IMR-90 (cell line): ENCODE data around the gene CAPN10. TPM values are rescaled to one million over a fixed set of nuclear protein-coding genes. Genes with fewer than 3 reads are reported as not detected.

Source experiments
- ATAC-seq: fragments of 200-7000 bp; cut with Tn5 transposase; 2 replicates; pipeline ENCODE4 v1.9.1; 2020; ENCODE audit warnings: low read depth, mild to moderate bottlenecking, moderate library complexity
- BruUV-seq: library from RNA; stranded (reverse); fragments of 400-500 nt; replicated peaks from 2 replicates; lab custom pipeline; 2021; lab: Mats Ljungman, UMichigan
- CTCF ChIA-PET: fragments of 300-600 bp; formaldehyde crosslinking; extraction: SDS; loops from one replicate; lab custom pipeline; 2021; ENCODE audit warnings: antibody characterized with exemption; lab: Yijun Ruan, JAX
- POLR2A ChIA-PET: fragments of 300-600 bp; sonication (Branson Sonifier 250); formaldehyde crosslinking; loops from one replicate; lab custom pipeline; 2022; ENCODE audit warnings: antibody characterized with exemption; ENCODE audit not compliant: unreplicated experiment; lab: Charles Lee
- DNase-seq: peaks from one replicate; pipeline ENCODE4 v3.0.0; 2013
- H2AFZ ChIP-seq: replicated peaks from 2 replicates; pipeline ENCODE3; 2013; ENCODE audit warnings: low read length, mild to moderate bottlenecking; ENCODE audit not compliant: poor library complexity
- H2AK5ac ChIP-seq: 2 replicates; pipeline ENCODE4 v1.6.1; 2013; ENCODE audit warnings: low read depth, low read length, inconsistent platforms
- H2AK9ac ChIP-seq: replicated peaks from 2 replicates; pipeline ENCODE3; 2013; ENCODE audit warnings: mild to moderate bottlenecking, low read depth, low read length, moderate library complexity; ENCODE audit not compliant: poor library complexity
- H2BK120ac ChIP-seq: 2 replicates; pipeline ENCODE4 v1.6.1; 2013; ENCODE audit warnings: low read depth, low read length, inconsistent platforms
- H2BK15ac ChIP-seq: 3 replicates; pipeline ENCODE4 v1.6.1; 2013; ENCODE audit warnings: low read depth, low read length, inconsistent platforms
- H2BK20ac ChIP-seq: 2 replicates; pipeline ENCODE4 v1.6.1; 2013; ENCODE audit warnings: low read depth, mild to moderate bottlenecking, inconsistent platforms, low read length, moderate library complexity
- H2BK5ac ChIP-seq: 2 replicates; pipeline ENCODE4 v1.6.1; 2013; ENCODE audit warnings: mild to moderate bottlenecking, low read depth, low read length, inconsistent platforms; ENCODE audit not compliant: poor library complexity, severe bottlenecking
- H3K14ac ChIP-seq: replicated peaks from 2 replicates; pipeline ENCODE4 v1.6.1; 2013; ENCODE audit warnings: low read depth, low read length, inconsistent platforms
- H3K18ac ChIP-seq: 2 replicates; pipeline ENCODE4 v1.6.1; 2013; ENCODE audit warnings: low read depth, low read length, control low read depth
- H3K23ac ChIP-seq: 2 replicates; pipeline ENCODE4 v1.6.1; 2013; ENCODE audit warnings: low read depth, low read length, inconsistent platforms
- H3K27ac ChIP-seq: 2 replicates; pipeline ENCODE4 v1.5.1; 2013; ENCODE audit warnings: mild to moderate bottlenecking, control low read depth, low read length; ENCODE audit not compliant: insufficient read depth
- H3K27me3 ChIP-seq: 2 replicates; pipeline ENCODE4 v1.6.1; 2013; ENCODE audit warnings: low read length; ENCODE audit not compliant: control insufficient read depth, insufficient read depth
- H3K36me3 ChIP-seq: 2 replicates; pipeline ENCODE4 v1.6.1; 2013; ENCODE audit warnings: low read length, mixed read lengths; ENCODE audit not compliant: control insufficient read depth, insufficient read depth
- H3K4ac ChIP-seq: 2 replicates; pipeline ENCODE4 v1.6.1; 2013; ENCODE audit warnings: low read depth, low read length, inconsistent platforms
- H3K4me1 ChIP-seq: 2 replicates; pipeline ENCODE4 v1.6.1; 2013; ENCODE audit warnings: low read length, mixed read lengths; ENCODE audit not compliant: control insufficient read depth, insufficient read depth
- H3K4me2 ChIP-seq: 2 replicates; pipeline ENCODE4 v1.6.1; 2013; ENCODE audit warnings: low read depth, mild to moderate bottlenecking, control low read depth, low read length, moderate library complexity
- H3K4me3 ChIP-seq: 2 replicates; pipeline ENCODE4 v1.5.1; 2013; ENCODE audit warnings: low read depth, mild to moderate bottlenecking, control low read depth, low read length, moderate library complexity; ENCODE audit not compliant: insufficient read depth
- H3K56ac ChIP-seq: 2 replicates; pipeline ENCODE4 v1.6.1; 2013; ENCODE audit warnings: low read length, inconsistent platforms; ENCODE audit not compliant: insufficient read depth; ENCODE audit errors: extremely low read depth
- H3K79me1 ChIP-seq, 2 experiments: 2 replicates each; pipeline ENCODE4 v1.6.1; 2013; ENCODE audit warnings: low read length in 2 of 2, inconsistent platforms in 1 of 2, low read depth in 1 of 2
- H3K9ac ChIP-seq: 2 replicates; pipeline ENCODE4 v1.6.1; 2013; ENCODE audit warnings: low read depth, low read length, control low read depth
- H3K9me1 ChIP-seq: 2 replicates; pipeline ENCODE4 v1.6.1; 2013; ENCODE audit warnings: low read length, inconsistent platforms; ENCODE audit not compliant: insufficient read depth
- H3K9me3 ChIP-seq: 2 replicates; pipeline ENCODE4 v1.6.1; 2013; ENCODE audit warnings: low read length; ENCODE audit not compliant: control insufficient read depth, insufficient read depth
- H4K20me1 ChIP-seq: 2 replicates; pipeline ENCODE4 v1.6.1; 2013; ENCODE audit warnings: low read length, inconsistent platforms; ENCODE audit not compliant: insufficient read depth
- H4K5ac ChIP-seq: 2 replicates; pipeline ENCODE4 v1.6.1; 2013; ENCODE audit warnings: mild to moderate bottlenecking, low read depth, low read length, control low read depth
- H4K8ac ChIP-seq, 2 experiments: 2 replicates each; pipeline ENCODE4 v1.6.1; 2013; ENCODE audit warnings: low read depth in 2 of 2, low read length in 2 of 2, control low read depth in 1 of 2, inconsistent platforms in 1 of 2
- H4K91ac ChIP-seq: 2 replicates; pipeline ENCODE4 v1.6.1; 2013; ENCODE audit warnings: low read depth, low read length, inconsistent platforms; ENCODE audit not compliant: insufficient read depth
- BHLHE40 ChIP-seq: fragments of 150-350 bp; IDR thresholded peaks from 2 replicates; pipeline ENCODE4 v1.6.1; 2016; ENCODE audit warnings: mild to moderate bottlenecking, low read depth, low read length
- CEBPB ChIP-seq: IDR thresholded peaks from 2 replicates; pipeline ENCODE4 v1.6.1; 2012; ENCODE audit warnings: low read depth, low read length, improper control_type of control experiment
- CTCF ChIP-seq: conservative IDR thresholded peaks from 2 replicates; pipeline ENCODE4 v1.5.1; 2012; ENCODE audit warnings: mild to moderate bottlenecking, low read depth, low read length, improper control_type of control experiment
- FOS ChIP-seq: fragments of 150-350 bp; IDR thresholded peaks from 2 replicates; pipeline ENCODE4 v1.6.1; 2016; ENCODE audit warnings: low read depth, low read length
- MAFK ChIP-seq: IDR thresholded peaks from 2 replicates; pipeline ENCODE4 v1.6.1; 2012; ENCODE audit warnings: low read depth, low read length, improper control_type of control experiment
- MAZ ChIP-seq: IDR thresholded peaks from 2 replicates; pipeline ENCODE4 v1.6.1; 2012; ENCODE audit warnings: low read depth, mild to moderate bottlenecking, low read length, improper control_type of control experiment, moderate library complexity, borderline replicate concordance
- MXI1 ChIP-seq: IDR thresholded peaks from 2 replicates; pipeline ENCODE4 v1.6.1; 2012; ENCODE audit warnings: low read depth, mild to moderate bottlenecking, low read length, moderate library complexity, borderline replicate concordance
- NFE2L2 ChIP-seq: fragments of 150-350 bp; IDR thresholded peaks from 2 replicates; pipeline ENCODE4 v1.6.1; 2016; ENCODE audit warnings: low read depth, mild to moderate bottlenecking, low read length
- RAD21 ChIP-seq: IDR thresholded peaks from 2 replicates; pipeline ENCODE4 v1.6.1; 2012; ENCODE audit warnings: low read length, improper control_type of control experiment
- RCOR1 ChIP-seq: IDR thresholded peaks from 2 replicates; pipeline ENCODE4 v1.6.1; 2012; ENCODE audit warnings: mild to moderate bottlenecking, low read length, improper control_type of control experiment; ENCODE audit not compliant: insufficient replicate concordance
- RFX5 ChIP-seq: IDR thresholded peaks from 2 replicates; pipeline ENCODE4 v1.8.0; 2012; ENCODE audit warnings: low read depth, mild to moderate bottlenecking, low read length, moderate library complexity
- WGBS, 2 experiments: methylation state at CpG; one replicate each; pipeline versions ENCODE4 v1.1.5 to v1.1.7; 2013; ENCODE audit warnings: missing lambda C conversion rate in 2 of 2; ENCODE audit not compliant: insufficient read length in 1 of 2; ENCODE audit errors: extremely low coverage in 2 of 2; 5-methylcytosine and 5-hydroxymethylcytosine counted together
- dilution Hi-C: fragments of 300-500 bp; cut with HindIII; formaldehyde crosslinking; loops from one replicate; pipeline ENCODE4 v1.14.3; 2018; ENCODE audit warnings: low sequenced_read_pairs; ENCODE audit not compliant: unreplicated experiment
- in situ Hi-C: fragments of 300-500 bp; cut with MboI; formaldehyde crosslinking; loops from 3 replicates; pipeline ENCODE4 v1.14.3; 2019; ENCODE audit warnings: low sequenced_read_pairs, inconsistent platforms, mixed read lengths
- intact Hi-C: fragments of 100-400 bp; cut with micrococcal nuclease; formaldehyde crosslinking; loops from 2 replicates; pipeline ENCODE4 v1.10.0; 2022
- polyA plus RNA-seq, 3 experiments: library from polyadenylated mRNA; depleted of rRNA; stranded (reverse); fragments of >200 nt; gene quantifications; 2 replicates each; pipeline ENCODE4 v1.2.3, GENCODE V29; 2012; ENCODE audit warnings: low replicate concordance in 1 of 3
- total RNA-seq: library from RNA; depleted of rRNA; stranded (reverse); fragments of >200 nt; gene quantifications from 2 replicates; pipeline ENCODE4 v1.2.3, GENCODE V29; 2012

Gene CAPN10
- total and polyA plus RNA-seq, 2 of the 4 experiments (the other 2 are of a cell fraction): 6.3 to 20.9 TPM

GRCh38 chr2:240603081-240603835 is 16.7 kb downstream of the CAPN10 start:
- POLR2A ChIA-PET: no interaction called here
- Histone ChIP-seq H3K27ac (no peak overlapping the region), H3K4me2 (no peak overlapping the region), H2AK5ac (no peak overlapping the region), H3K9ac (no peak overlapping the region), H3K14ac (no peak overlapping the region), H3K9me3 (no peaks in the 10 kb centered on the region), H2BK20ac (no peak overlapping the region), H2BK15ac (no peak overlapping the region), H3K79me1 (no peaks in the 10 kb centered on the region), H3K23ac (no peak overlapping the region), H4K20me1 (no peaks in the 10 kb centered on the region), H4K8ac (no peak overlapping the region), H2BK120ac (no peak overlapping the region), H2BK5ac (no peak overlapping the region), H2AFZ (no peak overlapping the region), H4K91ac (no peak overlapping the region), H4K5ac (no peak overlapping the region), H2AK9ac (peak overlapping the region; percentile 65), H3K4me3 (no peak overlapping the region), H3K36me3 (peaks cover 14% of the 10 kb centered on the region), H3K4me1 (no peaks in the 10 kb centered on the region), H3K4ac (no peak overlapping the region), H3K56ac (no peak overlapping the region), H3K18ac (no peak overlapping the region), H3K27me3 (no peaks in the 10 kb centered on the region), H3K9me1 (no peaks in the 10 kb centered on the region; the same call in 1 of the 2 replicates)
- dilution Hi-C loops (no loop called here), intact Hi-C loops (no loop called here), in situ Hi-C loops (no loop called here)
- no peak for TF ChIP-seq FOS
- no peak for TF ChIP-seq BHLHE40
- TF ChIP-seq RCOR1: no peak
- no peak for TF ChIP-seq CTCF
- no peak for TF ChIP-seq MAZ
- no peak for TF ChIP-seq MAFK
- no peak for TF ChIP-seq RFX5
- no peak for TF ChIP-seq NFE2L2
- no peak for TF ChIP-seq RAD21
- TF ChIP-seq MXI1: no peak
- TF ChIP-seq CEBPB: no peak
- CTCF ChIA-PET: no interaction called here
- no TSS peak for BruUV-seq
- 93% methylated on average over 3 of the region's 22 CpGs; no CpG with 5 or more reads in 1 of the 2 experiments for WGBS, 2 experiments
- ATAC-seq (no peak), DNase-seq (no peak)
